Testis (tissue), 3 donors: ENCODE measurements around the gene CARM1. TPM values are rescaled to one million over a fixed set of nuclear protein-coding genes. Genes with fewer than 3 reads are reported as not detected.
"Not testable (repeated sequence)": the region's sequence is repeated elsewhere in the genome, so short reads cannot be mapped to it uniquely, and the experiment has no call there.

Experiments used
- DNase-seq: peaks from one replicate; pipeline ENCODE4 v3.0.0-alpha.2; 2019
- H3K27ac ChIP-seq, 2 donors: fragments of 200-600 bp; sonication (generic); one replicate each; pipeline ENCODE4 v1.5.1; 2019
- H3K27me3 ChIP-seq: fragments of 200-600 bp; sonication (generic); one replicate; pipeline ENCODE4 v1.5.1; 2019
- H3K36me3 ChIP-seq: fragments of 200-600 bp; sonication (generic); one replicate; pipeline ENCODE4 v1.5.1; 2017; ENCODE audit warnings: low read depth; ENCODE audit errors: missing control alignments
- H3K4me1 ChIP-seq: fragments of 200-600 bp; sonication (generic); one replicate; pipeline ENCODE4 v1.5.1; 2019
- H3K4me3 ChIP-seq, 2 donors: fragments of 200-600 bp; sonication (generic); one replicate each; pipeline ENCODE4 v1.5.1; 2017 to 2019
- H3K9me3 ChIP-seq: fragments of 200-600 bp; sonication (generic); one replicate; pipeline ENCODE4 v1.5.1; 2017
- CTCF ChIP-seq, 3 experiments: fragments of 450-650 bp in 2 of 3; fragments of 200-600 bp in 1 of 3; sonication (generic) in 1 of 3; IDR thresholded peaks; one replicate each; pipeline ENCODE4 v1.5.1; 2016 to 2019; ENCODE audit warnings: antibody characterized with exemption in 3 of 3, mild to moderate bottlenecking in 2 of 3, moderate library complexity in 1 of 3
- POLR2A ChIP-seq: fragments of 450-650 bp; IDR thresholded peaks from one replicate; pipeline ENCODE4 v1.6.1; 2017; ENCODE audit warnings: antibody characterized with exemption, mild to moderate bottlenecking, moderate library complexity
- WGBS, 2 donors: methylation state at CpG; one replicate each; pipeline ENCODE4 v1.1.5; 2018; 5-methylcytosine and 5-hydroxymethylcytosine counted together
- intact Hi-C: fragments of 100-400 bp; cut with DNase I; formaldehyde crosslinking; loops from one replicate; pipeline ENCODE4 v1.15.1; 2023; ENCODE audit warnings: low total_unique reads
- polyA plus RNA-seq: library from polyadenylated mRNA; stranded (reverse); fragments of 350-450 nt; fragmentation: Illumina TruSeq; extraction: RNeasy Lipid Tissue Mini Kit (QIAGEN cat#74804); gene quantifications from one replicate; pipeline ENCODE4 v1.2.3, GENCODE V29; 2014; ENCODE audit warnings: low read depth, low replicate concordance; ENCODE audit not compliant: insufficient read depth
- total RNA-seq, 2 donors: library from RNA; depleted of rRNA; stranded (reverse); fragments of >200 nt; gene quantifications; one replicate each; pipeline ENCODE4 v1.2.3, GENCODE V29; 2016

The CARM1 gene
- total and polyA plus RNA-seq, 3 donors from 2014 or later = 79.5 to 110 (median 82.4) TPM

- H3K27me3 ChIP-seq = no peaks in the 10 kb centered on the region
- H3K4me3 ChIP-seq = peak overlapping the region; percentile 90 to 98
- WGBS, 2 donors = 3% methylated on average over 19 to 23 of the region's 27 CpGs
- peak overlapping the region; percentile 65 to 93 for H3K27ac ChIP-seq
- intact Hi-C loops = loop anchor here (10.0 kb wide), 1 partner anchor 55 kb away; the partner anchor contains the start of gene CARM1
- H3K36me3 ChIP-seq = no peaks in the 10 kb centered on the region
- TF ChIP-seq CTCF (IDR thresholded peaks at IDR 0.05) = no peak
- no peak for TF ChIP-seq POLR2A
- H3K4me1 ChIP-seq = peaks cover 17% of the 10 kb centered on the region
- DNase-seq = peak; percentile 33
- H3K9me3 ChIP-seq = no peaks in the 10 kb centered on the region
Observed at GRCh38 chr19:10929402-10929794, 58.0 kb downstream of the CARM1 start.

GRCh38 chr19:10935371-10936059 lies 64.2 kb downstream of the CARM1 start:
- Histone ChIP-seq H3K27ac (no peak overlapping the region), H3K36me3 (no peaks in the 10 kb centered on the region), H3K4me3 (no peak overlapping the region), H3K27me3 (no peaks in the 10 kb centered on the region), H3K4me1 (no peaks in the 10 kb centered on the region), H3K9me3 (no peaks in the 10 kb centered on the region)
- no peak for TF ChIP-seq POLR2A
- TF ChIP-seq CTCF (IDR thresholded peaks at IDR 0.05) = no peak
- 81 to 83% methylated on average over 9 of the region's 9 CpGs for WGBS, 2 donors
- intact Hi-C loops = no loop called here
- DNase-seq = no peak

GRCh38 chr19:10936661-10937084 lies 65.3 kb downstream of the CARM1 start:
- no peak overlapping the region for H3K4me3 ChIP-seq
- no peak overlapping the region for H3K27ac ChIP-seq
- H3K4me1 ChIP-seq = no peaks in the 10 kb centered on the region
- no peaks in the 10 kb centered on the region for H3K9me3 ChIP-seq
- DNase-seq = peak; percentile 59
- no peaks in the 10 kb centered on the region for H3K36me3 ChIP-seq
- H3K27me3 ChIP-seq = no peaks in the 10 kb centered on the region
- TF ChIP-seq CTCF (IDR thresholded peaks at IDR 0.05) (peak; percentile 20 to 61 (median 49)), POLR2A (no peak)
- intact Hi-C loops = no loop called here
- 20 to 26% methylated on average over 11 of the region's 11 CpGs for WGBS, 2 donors

- intact Hi-C loops, H3K27me3 ChIP-seq, H3K4me1 ChIP-seq, DNase-seq, H3K27ac ChIP-seq, H3K36me3 ChIP-seq, H3K4me3 ChIP-seq, H3K9me3 ChIP-seq: not testable (repeated sequence)
- WGBS, 2 donors = 75 to 87% methylated on average over 14 of the region's 14 CpGs
Observed at GRCh38 chr19:10941649-10942048, 70.3 kb downstream of the CARM1 start.

- H3K36me3 ChIP-seq, H3K9me3 ChIP-seq, H3K4me1 ChIP-seq, intact Hi-C loops, H3K4me3 ChIP-seq, H3K27ac ChIP-seq, DNase-seq, H3K27me3 ChIP-seq: not testable (repeated sequence)
- 82 to 93% methylated on average over 4 of the region's 4 CpGs for WGBS, 2 donors
Observed at GRCh38 chr19:10943412-10943811, 72.1 kb downstream of the CARM1 start.

GRCh38 chr19:10945264-10945663 lies 73.9 kb downstream of the CARM1 start:
- Histone ChIP-seq H3K9me3 (no peaks in the 10 kb centered on the region), H3K36me3 (no peaks in the 10 kb centered on the region), H3K27me3 (no peaks in the 10 kb centered on the region), H3K27ac (no peak overlapping the region), H3K4me1 (no peaks in the 10 kb centered on the region), H3K4me3 (no peak overlapping the region)
- WGBS, 2 donors = 97% methylated on average over 4 of the region's 4 CpGs
- DNase-seq = no peak
- TF ChIP-seq CTCF (IDR thresholded peaks at IDR 0.05) (no peak), POLR2A (no peak)
- intact Hi-C loops = no loop called here
